ENCODE data around the gene LMNB1. TPM values are rescaled to one million over a fixed set of nuclear protein-coding genes. Genes with fewer than 3 reads are reported as not detected.

The LMNB1 gene
- total and polyA plus RNA-seq, 7 donors = 1.5 to 53.5 (median 9.0) TPM

DNA sequence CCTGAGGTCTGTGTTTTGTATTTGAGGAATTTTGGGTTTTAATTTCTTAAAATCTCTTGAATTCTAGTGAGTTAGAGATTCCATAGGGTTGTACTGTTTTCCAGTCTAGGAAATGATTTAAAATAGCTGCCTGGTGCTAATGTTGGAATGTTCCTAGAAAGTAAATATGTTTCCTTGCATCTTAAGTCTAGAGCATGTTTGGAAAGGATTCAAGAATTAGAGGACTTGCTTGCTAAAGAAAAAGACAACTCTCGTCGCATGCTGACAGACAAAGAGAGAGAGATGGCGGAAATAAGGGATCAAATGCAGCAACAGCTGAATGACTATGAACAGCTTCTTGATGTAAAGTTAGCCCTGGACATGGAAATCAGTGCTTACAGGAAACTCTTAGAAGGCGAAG, 41.8 kb downstream of the LMNB1 start:
- 96% methylated on average over 4 of the region's 4 CpGs for WGBS, 2 donors
- Histone ChIP-seq H3K9me3 (no peaks in the 10 kb centered on the region), H3K27ac (no peak overlapping the region), H3K36me3 (peaks cover 0 to 4% (median 0%) of the 10 kb centered on the region in 4 donors), H3K4me3 (no peak overlapping the region), H3K27me3 (no peaks in the 10 kb centered on the region), H3K4me1 (no peaks in the 10 kb centered on the region)
- intact Hi-C loops (cut with DNase I) = no loop called here
- TF ChIP-seq EP300 (IDR thresholded peaks at IDR 0.05) (no peak), CTCF (IDR thresholded peaks at IDR 0.05) (no peak), POLR2A (IDR thresholded peaks at IDR 0.05) (no peak), POLR2AphosphoS5 (IDR thresholded peaks at IDR 0.05) (no peak)
- DNase-seq = no peak

DNA sequence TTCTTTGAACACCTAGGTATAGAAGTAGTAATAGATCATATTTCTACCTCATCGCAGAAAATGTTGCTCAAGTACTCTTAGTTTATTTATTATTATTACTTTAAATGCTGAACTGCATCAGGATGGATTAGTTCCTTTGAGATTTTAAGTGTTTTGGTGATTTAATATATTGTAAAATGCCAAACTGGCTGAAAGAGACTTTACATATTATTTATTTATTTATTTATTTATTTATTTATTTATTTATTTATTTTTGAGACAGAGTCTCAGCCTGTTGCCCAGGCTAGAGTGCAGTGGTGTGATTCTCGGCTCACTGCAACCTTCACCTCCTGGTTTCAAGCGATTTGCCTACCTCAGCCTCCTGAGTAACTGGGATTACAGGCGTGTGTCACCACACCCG, 42.3 kb downstream of the LMNB1 start:
- Histone ChIP-seq H3K36me3 (peaks cover 0 to 4% (median 0%) of the 10 kb centered on the region in 4 donors), H3K27ac (no peak overlapping the region), H3K4me1 (no peaks in the 10 kb centered on the region), H3K4me3 (no peak overlapping the region), H3K27me3 (no peaks in the 10 kb centered on the region), H3K9me3 (no peaks in the 10 kb centered on the region)
- no peak for DNase-seq
- TF ChIP-seq CTCF (IDR thresholded peaks at IDR 0.05) = no peak
- no peak for TF ChIP-seq POLR2A (IDR thresholded peaks at IDR 0.05)
- no peak for TF ChIP-seq POLR2AphosphoS5 (IDR thresholded peaks at IDR 0.05)
- no peak for TF ChIP-seq EP300 (IDR thresholded peaks at IDR 0.05)
- WGBS, 2 donors = 97% methylated on average over 5 of the region's 5 CpGs
- intact Hi-C loops (cut with DNase I) = no loop called here

- WGBS, 2 donors = 65 to 79% methylated on average over 3 of the region's 3 CpGs
- Histone ChIP-seq H3K4me3 (no peak overlapping the region), H3K27ac (no peak overlapping the region), H3K27me3 (no peaks in the 10 kb centered on the region), H3K9me3 (no peaks in the 10 kb centered on the region), H3K4me1 (no peaks in the 10 kb centered on the region), H3K36me3 (no peaks in the 10 kb centered on the region)
- TF ChIP-seq EP300 (IDR thresholded peaks at IDR 0.05) (no peak), POLR2A (IDR thresholded peaks at IDR 0.05) (no peak), CTCF (IDR thresholded peaks at IDR 0.05) (no peak), POLR2AphosphoS5 (IDR thresholded peaks at IDR 0.05) (no peak)
- DNase-seq = no peak
- intact Hi-C loops (cut with DNase I) = no loop called here
Measured at GRCh38 chr5:126826619-126827215, 49.8 kb downstream of the LMNB1 start.

DNA sequence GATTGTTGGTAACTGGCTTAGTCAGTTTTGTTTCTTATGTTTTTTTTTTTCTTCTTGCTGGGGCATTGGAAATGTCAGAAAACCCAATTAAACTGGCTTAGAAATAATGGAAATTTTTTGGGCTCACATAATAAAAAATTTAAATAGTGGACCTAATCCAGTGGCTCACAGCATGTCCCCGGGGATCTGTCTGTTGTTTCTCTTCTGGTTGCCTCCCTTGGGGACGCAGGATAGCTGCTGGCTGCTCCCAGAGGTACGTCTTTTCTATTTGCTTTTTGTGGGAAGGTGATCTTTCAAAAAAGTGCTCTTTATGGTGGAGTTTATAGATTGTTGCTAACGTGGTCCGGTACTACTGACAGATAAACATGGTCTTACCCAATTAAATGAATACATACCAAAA, 52.2 kb downstream of the LMNB1 start:
- 86 to 92% methylated on average over 5 of the region's 5 CpGs for WGBS, 2 donors
- H3K36me3 ChIP-seq = no peaks in the 10 kb centered on the region
- intact Hi-C loops (cut with DNase I) = no loop called here

More for the DNA sequence above, 52.2 kb downstream of the LMNB1 start:
- TF ChIP-seq POLR2A (IDR thresholded peaks at IDR 0.05) = no peak
- no peak for TF ChIP-seq POLR2AphosphoS5 (IDR thresholded peaks at IDR 0.05)
- no peak for TF ChIP-seq CTCF (IDR thresholded peaks at IDR 0.05)
- no peak for TF ChIP-seq EP300 (IDR thresholded peaks at IDR 0.05)
- Histone ChIP-seq H3K27ac (no peak overlapping the region), H3K4me3 (no peak overlapping the region), H3K27me3 (no peaks in the 10 kb centered on the region), H3K4me1 (no peaks in the 10 kb centered on the region), H3K9me3 (no peaks in the 10 kb centered on the region)
- DNase-seq = no peak
